Endothelial cell of umbilical vein (primary cell): ENCODE data around the gene ADAM29.

Experiments
- CTCF ChIP-seq, 2 donors: IDR thresholded peaks; 1 replicate in 1 of 2; 2 replicates in 1 of 2; pipeline ENCODE4 v1.5.1; 2011; ENCODE audit warnings: low read length in 2 of 2, mild to moderate bottlenecking in 2 of 2, moderate library complexity in 2 of 2, control low read depth in 1 of 2, inconsistent platforms in 1 of 2, low read depth in 1 of 2; ENCODE audit not compliant: insufficient read depth in 1 of 2; ENCODE audit errors: extremely low read depth in 1 of 2
- EZH2 ChIP-seq: IDR thresholded peaks from 2 replicates; pipeline ENCODE4 v1.6.1; 2012; ENCODE audit warnings: borderline replicate concordance, low read depth, mild to moderate bottlenecking, moderate library complexity, low read length, inconsistent platforms; ENCODE audit not compliant: severe bottlenecking
- FOS ChIP-seq: IDR thresholded peaks from 2 replicates; pipeline ENCODE4 v1.6.1; 2011; ENCODE audit warnings: mild to moderate bottlenecking, low read length, moderate library complexity, borderline replicate concordance; ENCODE audit not compliant: insufficient read depth
- GATA2 ChIP-seq: IDR thresholded peaks from 2 replicates; pipeline ENCODE4 v1.7.0; 2011; ENCODE audit warnings: low read depth, mild to moderate bottlenecking, moderate library complexity, mixed read lengths, low read length; ENCODE audit not compliant: insufficient read length, insufficient read depth
- JUN ChIP-seq: IDR thresholded peaks from 2 replicates; pipeline ENCODE4 v1.6.1; 2011; ENCODE audit warnings: borderline replicate concordance, low read depth; ENCODE audit not compliant: insufficient read length, insufficient read depth
- MAX ChIP-seq: IDR thresholded peaks from 2 replicates; pipeline ENCODE4 v1.6.1; 2011; ENCODE audit not compliant: insufficient read depth, insufficient read length
- POLR2A ChIP-seq: IDR thresholded peaks from 2 replicates; pipeline ENCODE4 v1.6.1; 2012; ENCODE audit warnings: low read depth, mild to moderate bottlenecking, control low read depth, low read length
- POLR2AphosphoS5 ChIP-seq: IDR thresholded peaks from 2 replicates; pipeline ENCODE4 v1.6.1; 2012; ENCODE audit warnings: low read depth, mild to moderate bottlenecking, control low read depth, low read length, moderate library complexity; ENCODE audit not compliant: insufficient read depth

GRCh38 chr4:174934360-174934759, 16.2 kb downstream of the ADAM29 start:
- TF ChIP-seq MAX: no peak
- TF ChIP-seq CTCF (IDR thresholded peaks at IDR 0.05; ENCODE audit: extremely low read depth in 1 of 2, insufficient read depth in 1 of 2, low read depth in 1 of 2, low read length in 2 of 2): no peak
- TF ChIP-seq POLR2AphosphoS5: no peak
- no peak for TF ChIP-seq EZH2
- no peak for TF ChIP-seq POLR2A
- no peak for TF ChIP-seq GATA2
- TF ChIP-seq JUN: no peak
- TF ChIP-seq FOS: no peak
